Measurements from ENCODE around the gene KHSRP.

KHSRP gene, protein sequence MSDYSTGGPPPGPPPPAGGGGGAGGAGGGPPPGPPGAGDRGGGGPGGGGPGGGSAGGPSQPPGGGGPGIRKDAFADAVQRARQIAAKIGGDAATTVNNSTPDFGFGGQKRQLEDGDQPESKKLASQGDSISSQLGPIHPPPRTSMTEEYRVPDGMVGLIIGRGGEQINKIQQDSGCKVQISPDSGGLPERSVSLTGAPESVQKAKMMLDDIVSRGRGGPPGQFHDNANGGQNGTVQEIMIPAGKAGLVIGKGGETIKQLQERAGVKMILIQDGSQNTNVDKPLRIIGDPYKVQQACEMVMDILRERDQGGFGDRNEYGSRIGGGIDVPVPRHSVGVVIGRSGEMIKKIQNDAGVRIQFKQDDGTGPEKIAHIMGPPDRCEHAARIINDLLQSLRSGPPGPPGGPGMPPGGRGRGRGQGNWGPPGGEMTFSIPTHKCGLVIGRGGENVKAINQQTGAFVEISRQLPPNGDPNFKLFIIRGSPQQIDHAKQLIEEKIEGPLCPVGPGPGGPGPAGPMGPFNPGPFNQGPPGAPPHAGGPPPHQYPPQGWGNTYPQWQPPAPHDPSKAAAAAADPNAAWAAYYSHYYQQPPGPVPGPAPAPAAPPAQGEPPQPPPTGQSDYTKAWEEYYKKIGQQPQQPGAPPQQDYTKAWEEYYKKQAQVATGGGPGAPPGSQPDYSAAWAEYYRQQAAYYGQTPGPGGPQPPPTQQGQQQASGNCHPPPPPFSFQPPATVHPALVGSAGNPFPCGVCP

DNA sequence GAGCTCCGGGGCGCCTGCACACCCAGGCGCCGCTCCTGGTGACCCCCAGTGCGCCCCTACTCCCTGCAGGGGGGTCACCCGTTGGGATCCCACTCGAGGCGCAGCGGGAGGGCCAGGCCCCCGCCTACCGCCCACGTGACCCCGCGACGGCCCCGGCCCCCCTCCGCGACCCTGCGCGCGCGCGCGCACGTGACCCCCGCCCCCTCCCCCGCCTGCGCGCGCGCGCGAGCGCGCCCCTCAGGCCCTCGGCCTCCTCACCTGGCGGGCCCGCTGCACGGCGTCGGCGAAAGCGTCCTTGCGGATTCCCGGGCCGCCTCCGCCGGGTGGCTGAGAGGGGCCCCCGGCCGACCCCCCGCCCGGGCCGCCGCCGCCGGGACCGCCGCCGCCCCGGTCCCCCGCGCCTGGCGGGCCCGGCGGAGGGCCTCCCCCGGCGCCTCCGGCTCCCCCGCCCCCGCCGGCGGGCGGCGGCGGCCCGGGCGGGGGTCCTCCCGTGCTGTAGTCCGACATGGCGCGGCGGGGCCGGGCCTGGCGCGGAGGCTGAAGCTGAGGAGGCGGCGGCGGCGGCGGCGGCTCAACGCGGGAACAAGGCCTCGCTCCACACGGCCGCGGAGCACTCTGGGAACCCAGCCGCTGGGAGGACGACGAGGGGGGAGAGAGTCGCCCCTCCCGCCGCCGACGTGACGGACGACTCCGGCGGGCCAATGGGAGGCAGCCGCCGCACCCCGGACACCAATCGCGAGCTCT is at the start of gene KHSRP:
Gene KHSRP, minus strand, starts transcription at position 617 of the 744 bp plus-strand sequence. Its CDS starts 110 bp downstream, at position 507.
- in situ Hi-C loops (cut with MboI; ENCODE audit: low sequenced_read_pairs): no loop called here

DNA sequence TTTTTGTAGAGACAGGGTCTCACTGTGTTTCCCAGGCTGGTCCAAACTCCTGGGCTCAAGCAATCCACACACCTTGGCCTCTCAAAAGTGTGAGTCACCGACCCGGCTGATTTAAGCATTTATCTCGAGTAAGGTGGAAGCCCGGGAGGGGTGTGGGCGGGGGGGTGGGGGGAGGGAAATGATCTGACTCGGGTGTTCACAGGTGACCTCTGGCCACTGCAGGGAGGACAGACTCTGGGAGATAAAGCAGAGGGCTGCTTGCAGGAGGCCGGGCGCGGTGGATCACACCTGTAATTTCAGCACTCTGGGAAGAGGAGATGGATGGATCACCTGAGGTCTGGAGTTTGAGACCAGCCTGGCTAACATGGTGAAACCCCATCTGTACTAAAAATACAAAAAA is 49.0 kb upstream of the KHSRP start:
- in situ Hi-C loops (cut with MboI; ENCODE audit: low sequenced_read_pairs): no loop called here

DNA sequence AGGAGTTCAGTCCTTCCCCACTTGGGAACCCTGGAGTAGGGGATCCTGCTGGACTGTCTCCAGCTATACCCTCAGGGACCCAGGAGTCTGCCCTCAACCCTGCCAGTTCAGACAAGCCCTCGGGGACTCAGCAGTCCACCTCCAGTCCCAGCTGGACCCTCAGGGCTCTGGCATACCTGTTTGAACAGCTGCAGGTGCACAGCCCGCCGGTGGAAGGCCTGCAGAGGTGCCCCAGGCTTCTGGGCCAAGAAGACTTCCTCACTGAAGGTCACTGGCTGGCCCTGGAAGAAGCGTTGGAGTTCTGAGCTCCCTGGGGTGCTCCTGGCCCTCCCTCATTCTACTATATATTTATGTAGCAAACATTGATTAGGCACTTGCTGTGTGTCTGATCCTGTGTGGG is 48.1 kb upstream of the KHSRP start:
- in situ Hi-C loops (cut with MboI; ENCODE audit: low sequenced_read_pairs): no loop called here

DNA sequence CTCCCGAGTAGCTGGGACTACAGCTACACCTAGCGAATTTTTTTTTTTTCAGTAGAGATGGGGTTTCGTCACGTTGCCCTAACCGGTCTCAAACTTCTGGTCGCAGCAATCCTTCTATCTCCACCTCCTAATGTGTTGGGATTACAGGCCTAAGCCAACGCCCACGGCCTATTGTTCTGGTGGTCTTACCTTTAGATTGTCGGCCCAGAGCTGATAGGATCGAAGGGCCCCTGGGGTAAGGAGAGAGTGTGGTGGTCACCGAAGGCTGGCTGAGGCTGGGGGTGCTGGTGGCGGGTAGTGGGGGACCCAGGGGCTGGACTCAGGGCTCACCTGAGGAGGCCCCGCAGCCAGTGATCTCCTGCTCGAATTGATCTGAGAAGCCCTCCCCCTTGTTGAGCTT is 46.5 kb upstream of the KHSRP start:
- in situ Hi-C loops (cut with MboI; ENCODE audit: low sequenced_read_pairs): no loop called here

DNA sequence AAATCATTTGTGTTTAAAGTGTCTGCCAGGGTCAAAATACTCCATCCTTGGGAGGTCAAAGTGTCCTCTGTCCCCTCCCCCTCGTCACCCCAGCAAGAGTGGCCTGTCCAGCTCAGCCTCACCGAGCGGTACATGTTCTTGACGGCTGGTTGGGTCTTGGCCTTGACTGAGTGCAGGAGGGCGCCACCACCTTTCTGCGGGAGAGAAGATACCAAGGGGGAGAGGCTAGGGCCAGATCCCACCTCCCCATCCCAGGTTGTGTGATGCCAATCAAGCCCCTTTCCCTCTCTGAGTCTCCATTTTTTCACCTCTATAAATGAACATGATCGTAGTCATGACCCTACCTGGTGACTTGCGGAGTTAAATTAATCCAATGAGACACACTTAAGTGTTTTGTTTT is 45.6 kb upstream of the KHSRP start:
- in situ Hi-C loops (cut with MboI; ENCODE audit: low sequenced_read_pairs): no loop called here

DNA sequence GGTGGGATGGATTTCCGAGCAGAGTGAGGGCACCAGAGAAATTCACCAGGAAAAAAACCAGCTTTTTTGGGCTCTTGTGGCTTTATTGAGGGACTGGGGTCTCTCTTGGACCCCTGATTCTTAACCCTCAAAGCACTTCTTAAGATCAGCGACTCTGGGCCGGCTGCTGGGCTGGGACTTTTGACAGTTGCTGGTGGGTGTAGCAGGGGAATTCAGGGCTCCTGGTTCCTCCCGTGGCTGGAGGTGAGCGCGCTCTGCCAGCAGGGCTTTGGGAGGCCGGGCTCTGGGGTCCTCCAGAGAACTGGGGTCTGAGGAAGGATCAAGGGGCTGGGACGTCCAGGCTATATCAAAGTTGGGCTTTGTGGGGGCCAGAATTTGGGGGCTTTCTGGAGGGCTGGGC is 42.8 kb upstream of the KHSRP start:
- in situ Hi-C loops (cut with MboI; ENCODE audit: low sequenced_read_pairs): no loop called here

DNA sequence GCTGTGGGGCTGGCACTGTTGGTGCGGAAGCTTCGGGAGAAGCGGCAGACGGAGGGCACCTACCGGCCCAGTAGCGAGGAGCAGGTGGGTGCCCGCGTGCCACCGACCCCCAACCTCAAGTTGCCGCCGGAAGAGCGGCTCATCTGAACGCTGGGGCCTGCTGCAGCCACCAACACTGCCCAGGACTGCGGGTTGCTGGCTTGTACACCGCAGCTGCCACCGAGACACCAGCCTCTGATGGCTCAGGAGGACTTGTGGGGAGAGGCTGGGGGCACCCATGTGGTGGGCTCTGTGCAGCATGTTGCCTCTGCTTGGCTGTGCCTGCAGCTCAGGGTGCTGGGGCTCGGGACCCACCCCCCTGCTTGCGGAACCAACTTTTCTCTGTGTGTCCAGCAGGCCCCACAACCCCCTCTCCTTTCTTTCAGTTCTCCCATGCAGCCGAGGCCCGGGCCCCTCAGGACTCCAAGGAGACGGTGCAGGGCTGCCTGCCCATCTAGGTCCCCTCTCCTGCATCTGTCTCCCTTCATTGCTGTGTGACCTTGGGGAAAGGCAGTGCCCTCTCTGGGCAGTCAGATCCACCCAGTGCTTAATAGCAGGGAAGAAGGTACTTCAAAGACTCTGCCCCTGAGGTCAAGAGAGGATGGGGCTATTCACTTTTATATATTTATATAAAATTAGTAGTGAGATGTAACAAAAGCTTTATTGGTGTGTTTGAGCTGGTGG is 42.1 kb upstream of the KHSRP start:
- in situ Hi-C loops (cut with MboI; ENCODE audit: low sequenced_read_pairs): no loop called here

DNA sequence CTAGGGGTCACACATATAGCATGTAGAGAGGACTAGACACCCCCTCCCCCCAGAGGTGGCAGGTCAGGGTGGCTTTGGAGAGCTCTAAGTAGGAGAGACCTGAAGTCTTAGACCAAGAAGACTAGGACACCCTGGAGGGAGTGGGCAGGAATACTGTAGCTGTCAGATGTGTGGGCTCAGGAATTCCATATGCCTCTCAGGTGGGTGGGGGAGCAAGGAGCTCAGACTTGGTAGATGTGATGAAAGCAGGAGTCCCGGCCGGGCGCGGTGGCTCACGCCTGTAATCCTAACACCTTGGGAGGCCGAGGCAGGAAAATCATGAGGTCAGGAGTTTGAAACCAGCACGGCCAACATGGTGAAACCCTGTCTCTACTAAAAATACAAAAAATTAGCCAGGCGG is 41.1 kb upstream of the KHSRP start:
- in situ Hi-C loops (cut with MboI; ENCODE audit: low sequenced_read_pairs): no loop called here

DNA sequence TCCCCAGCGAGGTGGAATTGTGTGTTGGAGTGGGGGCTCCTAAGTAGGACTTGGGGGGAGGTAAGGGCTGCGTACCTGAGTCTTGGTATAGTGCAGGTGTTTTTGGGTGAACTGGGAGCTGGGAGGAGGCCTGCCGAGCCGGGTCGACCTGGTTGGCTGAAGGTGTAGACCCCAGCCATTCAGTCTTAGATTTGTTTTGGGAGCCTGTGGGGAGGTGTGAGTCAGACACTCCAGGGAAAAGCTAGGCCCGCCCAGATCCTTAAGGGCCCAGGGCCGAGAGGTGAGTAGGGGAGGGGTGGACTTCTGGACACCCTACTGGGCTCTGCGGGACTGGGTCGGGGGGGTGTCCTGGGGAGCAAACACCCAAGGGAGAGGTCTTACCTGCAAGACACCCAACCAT is 40.4 kb upstream of the KHSRP start:
- in situ Hi-C loops (cut with MboI; ENCODE audit: low sequenced_read_pairs): no loop called here

DNA sequence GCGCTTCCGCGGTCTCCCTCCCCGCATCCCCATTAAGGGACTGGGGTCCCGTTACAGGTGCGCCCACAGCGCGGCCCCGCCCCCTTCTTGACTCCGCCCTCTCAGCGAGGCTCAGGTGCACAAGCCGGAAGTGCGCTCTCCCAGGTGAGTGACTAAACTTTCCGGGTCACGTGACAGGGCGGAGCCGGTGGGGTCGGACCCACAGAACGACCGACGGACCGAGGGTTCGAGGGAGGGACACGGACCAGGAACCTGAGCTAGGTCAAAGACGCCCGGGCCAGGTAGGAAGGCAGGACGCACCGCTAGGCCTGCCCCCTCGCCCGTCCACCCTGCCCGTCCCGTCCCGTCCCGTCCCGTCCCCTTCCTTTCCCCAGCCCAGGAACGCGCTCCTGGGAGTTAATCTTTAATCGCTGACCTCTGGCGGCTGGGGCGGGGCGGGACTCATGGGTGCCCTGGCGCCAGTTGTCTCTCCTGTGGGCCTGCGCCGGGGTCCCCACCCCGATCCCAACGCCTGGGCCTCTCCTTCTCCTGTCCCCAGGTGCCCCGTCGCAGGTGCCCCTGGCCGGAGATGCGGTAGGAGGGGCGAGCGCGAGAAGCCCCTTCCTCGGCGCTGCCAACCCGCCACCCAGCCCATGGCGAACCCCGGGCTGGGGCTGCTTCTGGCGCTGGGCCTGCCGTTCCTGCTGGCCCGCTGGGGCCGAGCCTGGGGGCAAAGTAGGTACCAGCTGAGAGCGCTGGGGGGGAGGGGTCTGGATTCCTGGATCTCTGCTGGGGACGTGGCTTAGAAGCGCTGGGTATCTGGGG is 39.7 kb upstream of the KHSRP start, which contains the start of gene CRB3:
Gene CRB3, plus strand, starts transcription at position 202 of the 804 bp plus-strand sequence. Its CDS starts 431 bp downstream, at position 633.
- in situ Hi-C loops (cut with MboI; ENCODE audit: low sequenced_read_pairs): no loop called here

DNA sequence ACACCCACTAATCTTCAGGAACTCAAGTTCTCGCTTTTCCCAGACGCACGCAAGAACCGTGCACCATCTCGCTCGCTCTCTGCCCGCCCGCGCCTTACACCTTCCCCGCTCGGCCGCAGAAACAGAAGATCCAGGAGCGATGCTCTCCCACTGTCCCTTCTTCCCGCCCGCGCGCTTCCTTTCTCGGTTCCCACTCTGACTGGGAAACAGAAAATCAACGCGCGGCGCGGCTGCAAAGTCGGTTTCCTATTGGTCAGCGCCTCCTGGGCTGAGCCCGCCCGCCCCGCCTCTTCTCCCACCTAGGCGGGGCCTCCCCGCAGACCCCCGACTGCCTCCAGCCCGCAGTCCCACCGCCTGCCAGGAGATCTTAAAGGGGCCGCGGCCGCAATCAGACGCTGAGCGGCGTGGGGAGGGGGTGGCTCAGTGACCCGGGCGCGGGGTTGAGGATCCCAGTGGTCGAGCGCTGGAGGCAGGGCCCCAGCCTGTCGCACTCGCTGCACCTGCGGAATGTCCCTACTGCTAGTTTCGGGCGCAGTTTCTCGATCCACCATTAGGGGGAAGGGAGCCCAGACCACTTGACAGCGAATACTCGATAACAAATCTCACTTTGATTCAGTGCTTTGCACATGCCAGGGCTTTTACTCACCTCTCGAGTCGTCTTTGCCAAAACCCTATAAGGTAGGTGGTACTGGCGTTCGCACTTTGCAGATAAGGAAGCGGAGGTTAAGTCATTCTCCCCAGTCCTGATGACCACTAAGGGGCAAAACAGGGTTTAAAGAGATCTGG is 35.7 kb upstream of the KHSRP start:
- in situ Hi-C loops (cut with MboI; ENCODE audit: low sequenced_read_pairs): no loop called here

DNA sequence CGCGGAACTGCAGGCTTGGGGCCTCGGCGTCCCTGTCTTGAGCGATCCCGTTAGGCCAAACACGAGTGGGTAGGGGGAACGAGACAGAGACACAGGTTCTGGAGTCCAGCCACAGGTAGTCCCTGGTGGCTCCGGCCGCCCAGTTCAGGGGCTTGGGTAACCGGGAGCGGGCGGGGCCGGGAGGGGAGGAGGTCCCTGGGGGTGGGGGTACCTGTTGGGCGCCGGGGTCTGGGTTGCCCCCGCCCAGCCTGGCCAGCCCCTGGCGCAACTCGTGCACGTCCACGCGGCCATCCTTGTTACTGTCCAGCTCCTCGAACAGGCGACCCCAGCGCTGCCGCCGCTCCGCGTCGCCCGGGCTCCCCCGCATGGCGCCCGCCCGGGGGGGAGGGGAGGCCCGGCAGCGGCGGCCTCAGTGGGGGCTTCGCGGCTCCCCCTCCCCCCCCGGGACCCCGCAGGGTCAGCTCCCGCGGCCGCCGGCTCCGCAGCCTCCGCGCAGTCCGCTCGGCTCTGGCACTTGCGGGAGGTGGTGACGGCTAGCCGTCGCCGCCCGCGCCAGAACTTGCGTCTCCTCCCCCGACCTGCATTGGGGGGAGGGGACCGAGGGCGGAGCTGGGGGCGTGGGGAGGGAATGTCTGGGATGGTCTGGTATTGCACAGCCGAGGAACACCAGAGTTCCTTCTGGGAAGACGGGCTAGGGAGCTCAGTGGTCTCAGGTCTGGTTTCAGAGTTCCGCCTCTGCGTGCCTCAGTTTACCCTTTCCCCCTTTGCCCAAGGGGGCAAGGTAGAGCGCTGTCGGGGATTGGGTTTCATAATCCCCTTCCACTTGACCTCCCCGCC is 34.9 kb upstream of the KHSRP start, which contains the start of gene SLC25A23:
Gene SLC25A23, minus strand, starts transcription at position 531 of the 837 bp plus-strand sequence. Its CDS starts 164 bp downstream, at position 367.
- in situ Hi-C loops (cut with MboI; ENCODE audit: low sequenced_read_pairs): no loop called here

DNA sequence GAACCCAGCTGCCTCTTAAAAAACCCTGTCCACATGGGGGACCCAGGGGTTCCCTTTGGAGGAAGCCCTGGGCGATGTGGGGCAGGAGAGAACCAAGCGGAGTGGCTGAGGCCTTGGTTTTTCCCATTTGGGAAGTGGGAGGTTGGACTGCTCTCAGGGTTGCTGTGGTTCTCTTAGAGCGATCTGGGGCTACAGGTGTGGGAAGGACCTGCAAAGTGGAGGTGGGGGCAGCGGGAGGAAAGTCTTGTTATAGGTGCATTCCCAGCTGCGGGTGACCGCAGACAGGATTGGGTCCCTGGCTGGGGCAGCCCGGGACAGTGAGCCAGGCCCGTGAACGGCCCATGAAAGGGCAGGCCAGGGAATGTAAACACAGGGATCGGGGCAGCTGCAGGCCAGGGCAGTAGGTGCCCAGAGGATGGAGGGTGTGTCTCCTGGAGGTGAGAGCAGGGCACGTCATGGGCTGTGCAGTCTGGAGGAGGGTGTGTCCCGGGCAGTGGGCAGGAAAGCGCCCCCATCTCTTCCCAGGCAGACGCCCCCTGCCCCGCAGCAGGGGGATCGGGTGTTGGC is 34.2 kb upstream of the KHSRP start:
- in situ Hi-C loops (cut with MboI; ENCODE audit: low sequenced_read_pairs): no loop called here

DNA sequence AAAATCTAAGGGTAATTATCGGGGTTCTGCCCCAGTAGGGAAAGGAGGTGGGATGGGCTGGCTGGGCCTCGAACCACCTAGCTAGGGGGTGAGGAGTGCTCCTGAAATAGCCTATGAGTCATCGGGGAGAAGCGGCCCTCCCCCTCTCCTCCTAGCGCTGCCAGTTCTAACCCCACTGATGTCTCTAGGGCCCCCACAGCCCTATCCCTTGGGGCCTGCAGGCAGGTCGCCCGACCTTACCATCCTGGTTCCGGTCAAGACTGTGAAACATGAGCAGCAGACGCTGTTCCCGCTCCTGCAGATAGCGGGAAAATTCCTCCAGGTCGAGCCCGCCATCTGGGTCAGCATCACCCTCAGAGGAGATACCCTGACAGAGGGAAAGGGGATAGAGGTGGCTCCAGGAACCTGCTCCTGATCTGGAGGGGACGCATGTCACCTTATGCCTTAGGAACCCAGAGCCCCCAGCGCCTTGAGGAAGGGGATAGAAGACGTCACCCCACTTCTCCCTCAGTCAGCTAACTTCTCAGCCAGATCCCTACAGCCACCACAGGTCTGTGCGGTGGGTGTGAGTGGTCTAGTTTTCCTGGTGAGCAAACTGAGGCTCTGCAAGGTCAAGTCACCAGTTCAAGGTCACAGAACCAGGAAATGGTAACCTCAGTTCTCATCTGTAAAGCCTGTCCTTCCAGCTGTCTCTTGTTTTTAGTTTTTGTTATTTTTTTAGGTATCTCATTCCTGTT is 33.5 kb upstream of the KHSRP start:
- in situ Hi-C loops (cut with MboI; ENCODE audit: low sequenced_read_pairs): no loop called here

DNA sequence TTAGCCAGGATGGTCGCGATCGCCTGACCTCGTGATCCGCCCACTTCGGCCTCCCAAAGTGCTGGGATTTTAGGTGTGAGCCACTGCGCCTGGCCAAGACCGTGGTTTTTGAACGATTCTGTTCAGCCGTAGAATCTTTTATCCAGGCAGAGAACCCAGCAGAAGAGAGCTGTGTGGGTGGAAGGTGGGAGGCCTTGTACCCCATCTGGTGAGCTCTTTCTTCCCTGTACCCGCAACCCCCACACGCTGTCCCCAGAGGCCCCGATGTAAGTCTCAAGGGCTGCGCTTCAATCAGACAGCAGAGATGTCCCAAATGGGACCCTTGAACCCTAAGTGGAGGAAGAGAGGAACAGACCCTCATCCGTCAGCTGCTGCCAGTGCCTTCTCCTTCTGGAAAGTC is 31.3 kb upstream of the KHSRP start:
- in situ Hi-C loops (cut with MboI; ENCODE audit: low sequenced_read_pairs): no loop called here

DNA sequence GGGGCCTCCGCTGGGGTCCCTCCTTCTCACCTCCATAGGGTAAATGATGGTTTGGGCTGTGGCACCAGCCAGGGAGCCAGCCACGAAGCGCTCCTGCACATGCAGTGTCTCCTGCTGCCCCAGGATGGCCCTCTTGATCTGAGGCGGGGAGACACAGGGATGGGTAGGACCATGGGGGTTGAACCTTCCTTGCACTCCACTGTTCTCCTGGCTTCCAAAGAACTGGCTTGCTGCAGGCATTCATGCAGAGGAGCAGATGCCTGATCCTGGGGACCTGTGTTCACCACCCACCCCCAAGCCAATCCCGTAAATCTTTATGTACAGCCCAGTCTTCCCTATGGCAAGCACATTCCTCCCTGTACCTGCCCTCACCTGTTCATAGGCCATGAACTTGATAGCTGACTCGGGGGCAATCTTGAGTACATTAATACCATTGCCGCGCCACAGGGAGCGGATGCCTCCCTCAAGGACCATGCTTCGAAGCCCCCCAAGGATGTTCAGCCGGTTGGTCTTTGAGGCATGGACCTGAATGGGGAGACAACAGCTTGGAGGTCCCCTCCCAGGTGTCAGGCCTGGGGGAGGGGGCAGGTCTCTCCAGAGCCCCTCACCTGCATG is 29.4 kb upstream of the KHSRP start:
- in situ Hi-C loops (cut with MboI; ENCODE audit: low sequenced_read_pairs): no loop called here

DNA sequence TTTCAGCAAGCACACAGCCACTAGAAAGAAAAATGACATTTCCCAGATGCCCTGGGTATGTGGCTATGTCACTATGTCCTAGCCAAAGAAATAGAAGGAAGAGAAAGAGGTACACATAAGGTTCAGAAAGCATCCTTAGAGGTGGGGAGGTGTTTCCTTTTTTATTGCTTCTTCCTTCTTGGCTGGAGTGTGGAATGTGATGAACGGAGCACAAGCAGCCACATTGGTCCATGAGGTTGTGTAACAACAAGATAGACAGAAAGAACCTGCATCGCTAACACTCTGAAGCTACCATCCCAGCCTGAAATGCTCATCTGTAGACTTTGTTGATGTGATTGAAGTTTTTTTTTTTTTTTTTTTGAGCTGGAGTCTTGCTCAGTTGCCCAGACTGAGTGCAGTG is 28.3 kb upstream of the KHSRP start:
- in situ Hi-C loops (cut with MboI; ENCODE audit: low sequenced_read_pairs): no loop called here
